ENCODE results near the gene PPP2R2C.

The PPP2R2C gene

DNA sequence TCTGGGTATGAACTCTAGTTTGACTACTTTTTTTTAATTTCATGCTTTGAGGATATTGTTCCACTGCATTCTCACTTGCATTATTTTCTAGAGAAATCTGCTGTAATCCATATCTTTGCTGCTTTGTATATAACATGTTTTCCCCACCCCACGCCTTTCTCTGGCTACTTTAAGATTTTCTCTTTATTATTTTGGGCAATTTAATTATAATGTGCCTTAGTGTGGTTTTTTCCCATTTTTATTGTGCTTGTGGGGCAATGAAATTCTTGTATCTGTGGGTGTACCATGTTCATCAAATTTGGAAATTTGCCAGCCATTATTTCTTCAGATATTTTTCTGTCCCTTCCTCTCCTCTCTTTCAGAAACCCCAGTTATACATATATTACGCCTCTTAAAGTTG, 15.1 kb upstream of the PPP2R2C start:
- TF ChIP-seq, protein P1, sequence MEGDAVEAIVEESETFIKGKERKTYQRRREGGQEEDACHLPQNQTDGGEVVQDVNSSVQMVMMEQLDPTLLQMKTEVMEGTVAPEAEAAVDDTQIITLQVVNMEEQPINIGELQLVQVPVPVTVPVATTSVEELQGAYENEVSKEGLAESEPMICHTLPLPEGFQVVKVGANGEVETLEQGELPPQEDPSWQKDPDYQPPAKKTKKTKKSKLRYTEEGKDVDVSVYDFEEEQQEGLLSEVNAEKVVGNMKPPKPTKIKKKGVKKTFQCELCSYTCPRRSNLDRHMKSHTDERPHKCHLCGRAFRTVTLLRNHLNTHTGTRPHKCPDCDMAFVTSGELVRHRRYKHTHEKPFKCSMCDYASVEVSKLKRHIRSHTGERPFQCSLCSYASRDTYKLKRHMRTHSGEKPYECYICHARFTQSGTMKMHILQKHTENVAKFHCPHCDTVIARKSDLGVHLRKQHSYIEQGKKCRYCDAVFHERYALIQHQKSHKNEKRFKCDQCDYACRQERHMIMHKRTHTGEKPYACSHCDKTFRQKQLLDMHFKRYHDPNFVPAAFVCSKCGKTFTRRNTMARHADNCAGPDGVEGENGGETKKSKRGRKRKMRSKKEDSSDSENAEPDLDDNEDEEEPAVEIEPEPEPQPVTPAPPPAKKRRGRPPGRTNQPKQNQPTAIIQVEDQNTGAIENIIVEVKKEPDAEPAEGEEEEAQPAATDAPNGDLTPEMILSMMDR (IDR thresholded peaks at IDR 0.05): no peak
- Mint-ChIP-seq H3K36me3 (ENCODE audit: low read depth) (no peaks in the 10 kb centered on the region), H3K27me3 (ENCODE audit: low read depth, poor library complexity) (peaks cover 86% of the 10 kb centered on the region), H3K9me3 (peaks cover 44% of the 10 kb centered on the region), H3K4me1 (no peaks in the 10 kb centered on the region), H3K27ac (no peak overlapping the region), H3K4me3 (no peak overlapping the region)
- no peak for DNase-seq

DNA sequence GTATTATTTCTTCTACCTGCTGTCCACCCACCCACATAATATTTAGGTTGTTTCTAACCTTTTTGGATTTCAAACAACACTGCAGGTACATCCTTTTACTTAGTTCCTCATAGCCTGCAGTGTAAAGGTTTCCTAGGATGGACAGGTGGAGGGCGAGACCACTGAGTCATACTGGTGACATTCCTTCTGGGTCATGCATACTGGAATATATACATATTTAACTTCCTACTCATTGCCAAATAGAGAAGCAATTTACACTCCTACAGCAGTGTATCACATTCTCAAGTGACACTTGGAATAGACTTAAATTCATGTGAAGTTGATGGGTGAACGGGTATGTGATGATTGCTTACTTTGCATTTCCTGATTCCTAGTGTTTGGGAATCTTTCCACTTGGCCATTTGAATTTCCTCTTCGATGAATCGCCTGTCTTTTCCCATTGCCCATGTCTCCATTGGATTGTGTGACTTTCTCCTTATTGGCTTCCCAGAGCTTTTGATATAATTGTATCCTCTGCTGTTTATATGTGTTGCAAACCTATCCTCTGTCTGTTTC, 8.2 kb upstream of the PPP2R2C start:
- Mint-ChIP-seq H3K9me3 (peaks cover 15% of the 10 kb centered on the region), H3K27me3 (ENCODE audit: low read depth, poor library complexity) (peaks cover 92% of the 10 kb centered on the region), H3K4me3 (no peak overlapping the region), H3K27ac (no peak overlapping the region), H3K36me3 (ENCODE audit: low read depth) (no peaks in the 10 kb centered on the region), H3K4me1 (peaks cover 7% of the 10 kb centered on the region)
- TF ChIP-seq, protein P1 (IDR thresholded peaks at IDR 0.05): no peak
- DNase-seq: no peak

DNA sequence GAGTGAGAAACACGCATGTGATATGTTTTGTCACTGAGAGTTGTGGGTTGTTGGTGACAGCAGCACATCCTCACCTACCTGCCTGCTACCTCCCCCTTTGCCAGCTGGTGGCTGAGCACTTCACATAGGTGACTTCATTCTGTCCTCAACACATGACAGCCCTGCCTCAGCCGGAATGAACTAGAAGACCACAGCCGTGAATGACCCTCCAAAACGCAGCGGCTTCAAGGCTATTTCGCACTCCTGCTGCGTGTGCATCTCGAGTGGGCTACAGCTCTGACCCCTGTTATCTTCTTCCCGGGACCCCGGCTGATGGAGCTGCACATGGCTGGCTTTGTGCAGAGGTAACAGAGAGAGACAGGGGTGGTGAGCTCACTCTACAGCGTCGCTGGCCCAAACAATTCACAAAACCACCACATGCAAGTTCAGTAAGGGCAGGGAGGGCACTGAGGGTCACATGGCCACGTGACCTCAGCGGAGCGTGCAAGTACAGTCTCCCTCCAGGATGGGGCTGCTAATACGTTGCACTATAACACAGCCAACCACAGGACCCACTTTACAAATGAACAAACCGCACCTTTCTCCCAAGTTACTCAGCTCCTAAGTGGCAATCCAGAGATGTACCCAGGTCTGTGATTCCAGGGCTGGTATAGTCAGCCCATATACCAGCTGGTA, 6.3 kb upstream of the PPP2R2C start:
- Mint-ChIP-seq H3K4me3 (no peak overlapping the region), H3K27ac (no peak overlapping the region), H3K9me3 (peaks cover 5% of the 10 kb centered on the region), H3K4me1 (peaks cover 7% of the 10 kb centered on the region), H3K27me3 (ENCODE audit: low read depth, poor library complexity) (peaks cover 94% of the 10 kb centered on the region), H3K36me3 (ENCODE audit: low read depth) (no peaks in the 10 kb centered on the region)
- TF ChIP-seq, protein P1 (IDR thresholded peaks at IDR 0.05): no peak
- no peak for DNase-seq

DNA sequence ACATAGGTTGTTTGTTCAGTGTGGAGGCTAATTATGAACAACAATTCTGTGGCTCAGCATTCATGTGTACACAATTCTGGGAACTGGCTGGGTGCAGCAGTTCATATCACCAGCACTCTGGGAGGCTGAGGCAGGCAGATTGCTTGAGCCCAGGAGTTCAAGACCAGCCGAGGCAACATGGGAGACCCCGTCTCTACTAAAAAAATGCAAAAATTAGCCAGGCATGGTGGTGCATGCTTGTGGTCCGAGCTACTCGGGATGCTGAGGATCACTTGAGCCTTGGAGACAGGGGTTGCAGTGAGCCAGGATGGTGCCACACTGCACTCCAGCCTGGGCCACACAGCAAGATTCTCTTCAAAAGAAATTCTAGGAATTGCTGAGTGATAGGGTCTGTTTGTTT, 4.5 kb upstream of the PPP2R2C start:
- no peaks in the 10 kb centered on the region for H3K36me3 Mint-ChIP-seq (ENCODE audit: low read depth)
- H3K9me3 Mint-ChIP-seq: peaks cover 5% of the 10 kb centered on the region
- peaks cover 94% of the 10 kb centered on the region for H3K27me3 Mint-ChIP-seq (ENCODE audit: low read depth, poor library complexity)
- H3K4me3 Mint-ChIP-seq: no peak overlapping the region
- no peak overlapping the region for H3K27ac Mint-ChIP-seq
- DNase-seq: no peak
- H3K4me1 Mint-ChIP-seq: peaks cover 7% of the 10 kb centered on the region
- TF ChIP-seq, protein P1 (IDR thresholded peaks at IDR 0.05): no peak

DNA sequence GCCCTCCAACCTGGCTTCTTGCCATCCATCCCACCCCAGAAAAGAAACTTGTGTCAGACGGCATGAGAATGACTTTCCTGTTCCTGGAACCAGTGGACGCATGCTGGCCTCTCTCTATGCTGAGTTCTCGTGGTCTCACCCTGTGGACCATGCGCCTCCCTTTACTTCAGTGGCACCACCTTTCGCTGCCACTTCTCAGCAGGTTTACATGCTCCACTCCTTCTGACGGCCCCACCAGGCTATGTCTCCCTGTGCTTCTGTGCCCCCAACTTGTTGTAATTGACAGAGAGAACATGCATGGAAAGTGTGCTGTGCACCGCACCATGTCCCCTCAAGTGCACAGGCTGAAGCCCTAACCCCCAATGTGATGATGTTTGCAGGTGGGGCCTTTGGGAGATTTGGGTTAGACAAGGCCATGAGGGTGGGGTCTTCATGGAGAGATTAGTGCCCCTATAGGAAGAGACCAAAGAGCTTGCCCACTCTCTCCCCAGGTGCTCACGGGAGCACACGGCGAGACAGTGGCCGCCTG, 3.1 kb upstream of the PPP2R2C start:
- no peak for DNase-seq
- no peak overlapping the region for H3K4me3 Mint-ChIP-seq
- H3K36me3 Mint-ChIP-seq (ENCODE audit: low read depth): no peaks in the 10 kb centered on the region
- H3K4me1 Mint-ChIP-seq: peaks cover 7% of the 10 kb centered on the region
- peaks cover 5% of the 10 kb centered on the region for H3K9me3 Mint-ChIP-seq
- peaks cover 92% of the 10 kb centered on the region for H3K27me3 Mint-ChIP-seq (ENCODE audit: low read depth, poor library complexity)
- H3K27ac Mint-ChIP-seq: no peak overlapping the region
- TF ChIP-seq, protein P1 (IDR thresholded peaks at IDR 0.05): no peak
